Endothelial cell of umbilical vein (primary cell): Measurements from ENCODE around the gene MCU. TPM values are rescaled to one million over a fixed set of nuclear protein-coding genes. Genes with fewer than 3 reads are reported as not detected.

ENCODE experiments used
- BruUV-seq: library from RNA; stranded (reverse); fragments of 400-500 nt; replicated peaks from 2 replicates; lab custom pipeline; 2021; lab: Mats Ljungman, UMichigan
- CTCF ChIA-PET: fragments of 300-600, 350-600 bp; sonication (Branson Sonifier 250); formaldehyde crosslinking; loops from one replicate; lab custom pipeline; 2021; ENCODE audit warnings: antibody characterized with exemption, inconsistent platforms; lab: Charles Lee
- POLR2A ChIA-PET: fragments of 300-600, 350-600 bp; sonication (Branson Sonifier 250); formaldehyde crosslinking; loops from one replicate; lab custom pipeline; 2021; ENCODE audit warnings: antibody characterized with exemption, inconsistent platforms; lab: Charles Lee
- DNase-seq: peaks from one replicate; pipeline ENCODE4 v3.0.0-alpha.2; 2011; ENCODE audit warnings: low read depth, low spot score
- FAIRE-seq: peaks from 2 replicates; lab custom pipeline; 2011; peaks lifted over from hg19 to GRCh38; lab: Jason Lieb, UNC
- H2AFZ ChIP-seq: 2 replicates; pipeline ENCODE4 v1.6.0; 2012; ENCODE audit warnings: low read depth, low read length, control low read depth, inconsistent platforms
- H3K27ac ChIP-seq: 2 replicates; pipeline ENCODE4 v1.5.1; 2011; ENCODE audit warnings: low read depth, mild to moderate bottlenecking, control low read depth, low read length, moderate library complexity; ENCODE audit not compliant: insufficient read depth
- H3K27me3 ChIP-seq, 2 experiments: 2 replicates each; pipeline versions ENCODE4 v1.6.0 to v1.6.1; 2011; ENCODE audit warnings: low read length in 2 of 2, mixed read lengths in 1 of 2; ENCODE audit not compliant: control insufficient read depth in 2 of 2, insufficient read depth in 2 of 2
- H3K36me3 ChIP-seq, 2 experiments: 2 replicates in 1 of 2; 3 replicates in 1 of 2; pipeline ENCODE4 v1.5.1; 2011; ENCODE audit warnings: low read length in 2 of 2, mild to moderate bottlenecking in 1 of 2, moderate library complexity in 1 of 2; ENCODE audit not compliant: control insufficient read depth in 2 of 2, insufficient read depth in 2 of 2; ENCODE audit errors: extremely low read depth in 1 of 2
- H3K4me1 ChIP-seq: 3 replicates; pipeline ENCODE4 v1.5.1; 2011; ENCODE audit warnings: mild to moderate bottlenecking, low read length; ENCODE audit not compliant: control insufficient read depth, insufficient read depth; ENCODE audit errors: extremely low read depth
- H3K4me2 ChIP-seq: 2 replicates; pipeline ENCODE4 v1.6.1; 2011; ENCODE audit warnings: low read length, control low read depth, mixed read lengths; ENCODE audit not compliant: insufficient read depth
- H3K4me3 ChIP-seq, 3 experiments: fragments of 200-600 bp in 1 of 3; sonication (generic), shearing (Covaris generic) in 1 of 3; replicated peaks in 1 of 3; 2 replicates each; pipeline ENCODE4 v1.5.1; 2011 to 2016; ENCODE audit warnings: control low read depth in 3 of 3, low read length in 3 of 3, mild to moderate bottlenecking in 2 of 3, inconsistent platforms in 1 of 3, low read depth in 1 of 3, moderate library complexity in 1 of 3; ENCODE audit not compliant: insufficient read depth in 1 of 3
- H3K79me2 ChIP-seq: 2 replicates; pipeline ENCODE4 v1.6.0; 2012; ENCODE audit warnings: low read length, inconsistent platforms; ENCODE audit not compliant: control insufficient read depth, insufficient read depth
- H3K9ac ChIP-seq: replicated peaks from 2 replicates; pipeline ENCODE3; 2011; ENCODE audit warnings: low read length, control low read depth; ENCODE audit not compliant: insufficient read depth; ENCODE audit errors: extremely low read depth
- H3K9me1 ChIP-seq: replicated peaks from 3 replicates; pipeline ENCODE4 v1.6.0; 2011; ENCODE audit warnings: mild to moderate bottlenecking, low read length; ENCODE audit not compliant: control insufficient read depth, insufficient read depth; ENCODE audit errors: extremely low read depth
- H3K9me3 ChIP-seq: replicated peaks from 2 replicates; pipeline ENCODE4 v1.5.1; 2012; ENCODE audit warnings: low read length, inconsistent platforms; ENCODE audit not compliant: control insufficient read depth, insufficient read depth
- H4K20me1 ChIP-seq: replicated peaks from 2 replicates; pipeline ENCODE3; 2011; ENCODE audit warnings: mild to moderate bottlenecking, low read length; ENCODE audit not compliant: control insufficient read depth, insufficient read depth; ENCODE audit errors: extremely low read depth
- EZH2 ChIP-seq: IDR thresholded peaks from 2 replicates; pipeline ENCODE4 v1.6.1; 2012; ENCODE audit warnings: borderline replicate concordance, low read depth, mild to moderate bottlenecking, moderate library complexity, low read length, inconsistent platforms; ENCODE audit not compliant: severe bottlenecking
- FOS ChIP-seq: IDR thresholded peaks from 2 replicates; pipeline ENCODE4 v1.6.1; 2011; ENCODE audit warnings: mild to moderate bottlenecking, low read length, moderate library complexity, borderline replicate concordance; ENCODE audit not compliant: insufficient read depth
- GATA2 ChIP-seq: IDR thresholded peaks from 2 replicates; pipeline ENCODE4 v1.7.0; 2011; ENCODE audit warnings: low read depth, mild to moderate bottlenecking, moderate library complexity, mixed read lengths, low read length; ENCODE audit not compliant: insufficient read length, insufficient read depth
- JUN ChIP-seq: IDR thresholded peaks from 2 replicates; pipeline ENCODE4 v1.6.1; 2011; ENCODE audit warnings: borderline replicate concordance, low read depth; ENCODE audit not compliant: insufficient read length, insufficient read depth
- MYC ChIP-seq: IDR thresholded peaks from one replicate; pipeline ENCODE4 v1.6.1; 2011; ENCODE audit warnings: mild to moderate bottlenecking, low read depth, low read length
- POLR2A ChIP-seq: IDR thresholded peaks from 2 replicates; pipeline ENCODE4 v1.6.1; 2012; ENCODE audit warnings: low read depth, mild to moderate bottlenecking, control low read depth, low read length
- POLR2AphosphoS5 ChIP-seq: IDR thresholded peaks from 2 replicates; pipeline ENCODE4 v1.6.1; 2012; ENCODE audit warnings: low read depth, mild to moderate bottlenecking, control low read depth, low read length, moderate library complexity; ENCODE audit not compliant: insufficient read depth
- dilution Hi-C: fragments of 300-500 bp; cut with MboI; formaldehyde crosslinking; loops from one replicate; pipeline ENCODE4 v1.15.0; 2019; ENCODE audit warnings: low sequenced_read_pairs; ENCODE audit not compliant: extremely low pct_ligation_motif_present
- intact Hi-C: fragments of 100-400 bp; cut with micrococcal nuclease; formaldehyde crosslinking; loops from one replicate; pipeline ENCODE4 v1.10.0; 2022
- polyA plus RNA-seq, 4 experiments: library from polyadenylated mRNA; depleted of rRNA in 3 of 4; stranded (reverse) in 3 of 4; unstranded in 1 of 4; fragments of >200 nt; gene quantifications; 2 replicates each; pipeline versions ENCODE4 v1.2.1 to v1.2.3, GENCODE V29; 2011 to 2012; ENCODE audit warnings: missing spikeins in 1 of 4
- total RNA-seq: library from RNA; stranded (reverse); gene quantifications from 2 replicates; pipeline ENCODE4 v1.2.3, GENCODE V29; 2021
- TF ChIP-seq, protein P1 (sequence below), 2 donors: IDR thresholded peaks; 1 replicate in 1 of 2; 2 replicates in 1 of 2; pipeline ENCODE4 v1.5.1; 2011; ENCODE audit warnings: low read length in 2 of 2, mild to moderate bottlenecking in 2 of 2, moderate library complexity in 2 of 2, control low read depth in 1 of 2, inconsistent platforms in 1 of 2, low read depth in 1 of 2; ENCODE audit not compliant: insufficient read depth in 1 of 2; ENCODE audit errors: extremely low read depth in 1 of 2
- TF ChIP-seq, protein P2 (sequence below): IDR thresholded peaks from 2 replicates; pipeline ENCODE4 v1.6.1; 2011; ENCODE audit not compliant: insufficient read depth, insufficient read length

MCU gene
- total and polyA plus RNA-seq, 2 donors (not counting 3 experiments of a cell fraction or from before 2014, with no cell fraction given): 25.2 to 37.2 TPM

- BruUV-seq: no TSS peak
- no peaks in the 10 kb centered on the region for H4K20me1 ChIP-seq
- no peaks in the 10 kb centered on the region for H3K9me1 ChIP-seq
- CTCF ChIA-PET: interaction anchor here (0.6 to 1.1 kb wide), 2 partner anchors 9 to 171 kb away, joined by 3 read pairs; no protein-coding TSS in a partner anchor
- no peak overlapping the region for H3K4me3 ChIP-seq
- intact Hi-C loops: no loop called here
- TF ChIP-seq GATA2 (no peak), MYC (no peak), POLR2AphosphoS5 (no peak), FOS (no peak), POLR2A (no peak), JUN (no peak), EZH2 (no peak)
- TF ChIP-seq, protein P1, sequence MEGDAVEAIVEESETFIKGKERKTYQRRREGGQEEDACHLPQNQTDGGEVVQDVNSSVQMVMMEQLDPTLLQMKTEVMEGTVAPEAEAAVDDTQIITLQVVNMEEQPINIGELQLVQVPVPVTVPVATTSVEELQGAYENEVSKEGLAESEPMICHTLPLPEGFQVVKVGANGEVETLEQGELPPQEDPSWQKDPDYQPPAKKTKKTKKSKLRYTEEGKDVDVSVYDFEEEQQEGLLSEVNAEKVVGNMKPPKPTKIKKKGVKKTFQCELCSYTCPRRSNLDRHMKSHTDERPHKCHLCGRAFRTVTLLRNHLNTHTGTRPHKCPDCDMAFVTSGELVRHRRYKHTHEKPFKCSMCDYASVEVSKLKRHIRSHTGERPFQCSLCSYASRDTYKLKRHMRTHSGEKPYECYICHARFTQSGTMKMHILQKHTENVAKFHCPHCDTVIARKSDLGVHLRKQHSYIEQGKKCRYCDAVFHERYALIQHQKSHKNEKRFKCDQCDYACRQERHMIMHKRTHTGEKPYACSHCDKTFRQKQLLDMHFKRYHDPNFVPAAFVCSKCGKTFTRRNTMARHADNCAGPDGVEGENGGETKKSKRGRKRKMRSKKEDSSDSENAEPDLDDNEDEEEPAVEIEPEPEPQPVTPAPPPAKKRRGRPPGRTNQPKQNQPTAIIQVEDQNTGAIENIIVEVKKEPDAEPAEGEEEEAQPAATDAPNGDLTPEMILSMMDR (IDR thresholded peaks at IDR 0.05; ENCODE audit: extremely low read depth in 1 of 2, insufficient read depth in 1 of 2, low read depth in 1 of 2, low read length in 2 of 2): no peak
- TF ChIP-seq, protein P2, sequence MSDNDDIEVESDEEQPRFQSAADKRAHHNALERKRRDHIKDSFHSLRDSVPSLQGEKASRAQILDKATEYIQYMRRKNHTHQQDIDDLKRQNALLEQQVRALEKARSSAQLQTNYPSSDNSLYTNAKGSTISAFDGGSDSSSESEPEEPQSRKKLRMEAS: no peak
- DNase-seq (no peak), FAIRE-seq (no peak)
- no peak overlapping the region for H3K9ac ChIP-seq
- H3K27me3 ChIP-seq: no peaks in the 10 kb centered on the region
- POLR2A ChIA-PET: no interaction called here
- dilution Hi-C loops: no loop called here
- no peaks in the 10 kb centered on the region for H3K9me3 ChIP-seq
- H3K27ac ChIP-seq: no peak overlapping the region
- H3K4me1 ChIP-seq: peaks cover 23% of the 10 kb centered on the region
- no peaks in the 10 kb centered on the region for H3K79me2 ChIP-seq
- H3K36me3 ChIP-seq: no peaks in the 10 kb centered on the region
- H3K4me2 ChIP-seq: no peak overlapping the region
- H2AFZ ChIP-seq: no peak overlapping the region
Observed at GRCh38 chr10:72890086-72890485, 198.1 kb downstream of the MCU start.
